Activated naive CD8-positive, alpha-beta T cell (primary cell): Measurements from ENCODE around the gene DNM3.
"Not testable (repeated sequence)": the region's sequence is repeated elsewhere in the genome, so short reads cannot be mapped to it uniquely, and the experiment has no call there.

Experiments
- H3K27ac Mint-ChIP-seq: one replicate; pipeline ENCODE4 v1.8.0; 2021; ENCODE audit warnings: mixed read lengths
- H3K27me3 Mint-ChIP-seq: one replicate; pipeline ENCODE4 v1.8.0; 2021; ENCODE audit warnings: mixed read lengths
- H3K36me3 Mint-ChIP-seq: one replicate; pipeline ENCODE4 v1.8.0; 2021; ENCODE audit warnings: mixed read lengths
- H3K4me1 Mint-ChIP-seq: one replicate; pipeline ENCODE4 v1.8.0; 2021; ENCODE audit warnings: low read depth, mixed read lengths
- H3K4me3 Mint-ChIP-seq: one replicate; pipeline ENCODE4 v1.8.0; 2021; ENCODE audit warnings: mild to moderate bottlenecking, mixed read lengths
- H3K9me3 Mint-ChIP-seq: one replicate; pipeline ENCODE4 v1.8.0; 2021; ENCODE audit warnings: low read depth, mixed read lengths

Gene DNM3

GRCh38 chr1:172018727-172019311 lies 177.5 kb downstream of the DNM3 start:
- H3K4me3 Mint-ChIP-seq, result no peak overlapping the region
- no peaks in the 10 kb centered on the region for H3K4me1 Mint-ChIP-seq
- H3K9me3 Mint-ChIP-seq, result no peaks in the 10 kb centered on the region
- peaks cover 16% of the 10 kb centered on the region for H3K27me3 Mint-ChIP-seq
- H3K27ac Mint-ChIP-seq, result no peak overlapping the region
- peaks cover 14% of the 10 kb centered on the region for H3K36me3 Mint-ChIP-seq

- no peak overlapping the region for H3K27ac Mint-ChIP-seq
- no peaks in the 10 kb centered on the region for H3K9me3 Mint-ChIP-seq
- H3K36me3 Mint-ChIP-seq, result peaks cover 11% of the 10 kb centered on the region
- H3K27me3 Mint-ChIP-seq, result peaks cover 16% of the 10 kb centered on the region
- H3K4me1 Mint-ChIP-seq, result no peaks in the 10 kb centered on the region
- H3K4me3 Mint-ChIP-seq, result no peak overlapping the region
Observed at GRCh38 chr1:172019976-172020375, 178.7 kb downstream of the DNM3 start.

- H3K9me3 Mint-ChIP-seq, result no peaks in the 10 kb centered on the region
- H3K4me1 Mint-ChIP-seq, result no peaks in the 10 kb centered on the region
- H3K27ac Mint-ChIP-seq, result no peak overlapping the region
- peaks cover 9% of the 10 kb centered on the region for H3K27me3 Mint-ChIP-seq
- no peak overlapping the region for H3K4me3 Mint-ChIP-seq
- peaks cover 2% of the 10 kb centered on the region for H3K36me3 Mint-ChIP-seq
Observed at GRCh38 chr1:172024516-172024915, 183.2 kb downstream of the DNM3 start.

- not testable (repeated sequence) for H3K27me3 Mint-ChIP-seq, H3K4me1 Mint-ChIP-seq, H3K27ac Mint-ChIP-seq, H3K9me3 Mint-ChIP-seq, H3K36me3 Mint-ChIP-seq, H3K4me3 Mint-ChIP-seq
Observed at GRCh38 chr1:172024944-172025738, 183.8 kb downstream of the DNM3 start.

- H3K36me3 Mint-ChIP-seq, result peaks cover 19% of the 10 kb centered on the region
- H3K4me1 Mint-ChIP-seq, result peaks cover 13% of the 10 kb centered on the region
- H3K27me3 Mint-ChIP-seq, result no peaks in the 10 kb centered on the region
- no peak overlapping the region for H3K4me3 Mint-ChIP-seq
- no peaks in the 10 kb centered on the region for H3K9me3 Mint-ChIP-seq
- H3K27ac Mint-ChIP-seq, result no peak overlapping the region
Observed at GRCh38 chr1:172040466-172040865, 199.2 kb downstream of the DNM3 start.

- H3K27ac Mint-ChIP-seq, result no peak overlapping the region
- no peaks in the 10 kb centered on the region for H3K9me3 Mint-ChIP-seq
- no peak overlapping the region for H3K4me3 Mint-ChIP-seq
- H3K4me1 Mint-ChIP-seq, result peaks cover 13% of the 10 kb centered on the region
- H3K36me3 Mint-ChIP-seq, result peaks cover 19% of the 10 kb centered on the region
- H3K27me3 Mint-ChIP-seq, result no peaks in the 10 kb centered on the region
Observed at GRCh38 chr1:172041102-172041501, 199.8 kb downstream of the DNM3 start.

- no peaks in the 10 kb centered on the region for H3K9me3 Mint-ChIP-seq
- peaks cover 19% of the 10 kb centered on the region for H3K36me3 Mint-ChIP-seq
- H3K4me1 Mint-ChIP-seq, result peaks cover 13% of the 10 kb centered on the region
- H3K4me3 Mint-ChIP-seq, result no peak overlapping the region
- H3K27ac Mint-ChIP-seq, result no peak overlapping the region
- no peaks in the 10 kb centered on the region for H3K27me3 Mint-ChIP-seq
Observed at GRCh38 chr1:172041742-172042141, 200.4 kb downstream of the DNM3 start.

- H3K36me3 Mint-ChIP-seq, result peaks cover 14% of the 10 kb centered on the region
- no peaks in the 10 kb centered on the region for H3K9me3 Mint-ChIP-seq
- no peak overlapping the region for H3K4me3 Mint-ChIP-seq
Observed at GRCh38 chr1:172043900-172044299, 202.6 kb downstream of the DNM3 start.

GRCh38 chr1:172051898-172052297 lies 210.6 kb downstream of the DNM3 start:
- Mint-ChIP-seq H3K4me3 (no peak overlapping the region), H3K27ac (no peak overlapping the region), H3K27me3 (no peaks in the 10 kb centered on the region), H3K4me1 (no peaks in the 10 kb centered on the region), H3K36me3 (no peaks in the 10 kb centered on the region), H3K9me3 (no peaks in the 10 kb centered on the region)

More at GRCh38 chr1:172043900-172044299, 202.6 kb downstream of the DNM3 start:
- H3K4me1 Mint-ChIP-seq, result peaks cover 13% of the 10 kb centered on the region
- no peak overlapping the region for H3K27ac Mint-ChIP-seq
- H3K27me3 Mint-ChIP-seq, result no peaks in the 10 kb centered on the region

GRCh38 chr1:172054172-172054571 lies 212.9 kb downstream of the DNM3 start:
- H3K9me3 Mint-ChIP-seq, result no peaks in the 10 kb centered on the region
- no peaks in the 10 kb centered on the region for H3K4me1 Mint-ChIP-seq
- no peak overlapping the region for H3K27ac Mint-ChIP-seq
- H3K27me3 Mint-ChIP-seq, result no peaks in the 10 kb centered on the region
- H3K36me3 Mint-ChIP-seq, result no peaks in the 10 kb centered on the region
- H3K4me3 Mint-ChIP-seq, result no peak overlapping the region

GRCh38 chr1:172055816-172056419 lies 214.6 kb downstream of the DNM3 start:
- not testable (repeated sequence) for H3K27ac Mint-ChIP-seq, H3K9me3 Mint-ChIP-seq, H3K4me3 Mint-ChIP-seq, H3K36me3 Mint-ChIP-seq, H3K4me1 Mint-ChIP-seq, H3K27me3 Mint-ChIP-seq

GRCh38 chr1:172068334-172068733 lies 227.0 kb downstream of the DNM3 start:
- no peaks in the 10 kb centered on the region for H3K27me3 Mint-ChIP-seq
- H3K4me1 Mint-ChIP-seq, result no peaks in the 10 kb centered on the region
- H3K9me3 Mint-ChIP-seq, result no peaks in the 10 kb centered on the region
- no peak overlapping the region for H3K4me3 Mint-ChIP-seq
- H3K27ac Mint-ChIP-seq, result no peak overlapping the region
- peaks cover 3% of the 10 kb centered on the region for H3K36me3 Mint-ChIP-seq

- Mint-ChIP-seq H3K4me1 (no peaks in the 10 kb centered on the region), H3K36me3 (peaks cover 3% of the 10 kb centered on the region), H3K27me3 (no peaks in the 10 kb centered on the region), H3K4me3 (no peak overlapping the region), H3K9me3 (no peaks in the 10 kb centered on the region), H3K27ac (no peak overlapping the region)
Observed at GRCh38 chr1:172069051-172069450, 227.8 kb downstream of the DNM3 start.

GRCh38 chr1:172069534-172069933 lies 228.2 kb downstream of the DNM3 start:
- no peak overlapping the region for H3K27ac Mint-ChIP-seq
- H3K9me3 Mint-ChIP-seq, result no peaks in the 10 kb centered on the region
- H3K27me3 Mint-ChIP-seq, result no peaks in the 10 kb centered on the region
- no peak overlapping the region for H3K4me3 Mint-ChIP-seq
- peaks cover 3% of the 10 kb centered on the region for H3K36me3 Mint-ChIP-seq
- no peaks in the 10 kb centered on the region for H3K4me1 Mint-ChIP-seq

GRCh38 chr1:172070055-172070454 lies 228.8 kb downstream of the DNM3 start:
- H3K9me3 Mint-ChIP-seq, result no peaks in the 10 kb centered on the region
- no peak overlapping the region for H3K27ac Mint-ChIP-seq
- H3K4me1 Mint-ChIP-seq, result no peaks in the 10 kb centered on the region
- H3K27me3 Mint-ChIP-seq, result no peaks in the 10 kb centered on the region
- peaks cover 3% of the 10 kb centered on the region for H3K36me3 Mint-ChIP-seq
- no peak overlapping the region for H3K4me3 Mint-ChIP-seq
